ENCODE data around the gene FKBP4. TPM values are rescaled to one million over a fixed set of nuclear protein-coding genes. Genes with fewer than 3 reads are reported as not detected.
"Not testable (repeated sequence)": the region's sequence is repeated elsewhere in the genome, so short reads cannot be mapped to it uniquely, and the experiment has no call there.

The FKBP4 gene
- 83.4 TPM for total RNA-seq

- peak; percentile 93 for ATAC-seq
These were observed at the start of gene FKBP4 for GRCh38 chr12:2794736-2795289. FKBP4 (plus strand) TSS chr12:2794970; CDS start chr12:2795140, 170 bp downstream.

- no peak for ATAC-seq
These were observed 49.1 kb upstream of the FKBP4 start for GRCh38 chr12:2745655-2746054.

GRCh38 chr12:2749580-2749979 is 45.2 kb upstream of the FKBP4 start:
- ATAC-seq: no peak

GRCh38 chr12:2750185-2750584 is 44.6 kb upstream of the FKBP4 start:
- no peak for ATAC-seq

GRCh38 chr12:2751230-2751629 is 43.5 kb upstream of the FKBP4 start:
- ATAC-seq: no peak

- no peak for ATAC-seq
These were observed 43.1 kb upstream of the FKBP4 start for GRCh38 chr12:2751686-2752085.

- peak; percentile 92 for ATAC-seq
These were observed 41.9 kb upstream of the FKBP4 start for GRCh38 chr12:2752676-2753371.

GRCh38 chr12:2753536-2753935 is 41.2 kb upstream of the FKBP4 start:
- no peak for ATAC-seq

GRCh38 chr12:2754208-2754607 is 40.6 kb upstream of the FKBP4 start:
- ATAC-seq: no peak

- no peak for ATAC-seq
These were observed 38.0 kb upstream of the FKBP4 start for GRCh38 chr12:2756756-2757155.

- no peak for ATAC-seq
These were observed 35.0 kb upstream of the FKBP4 start for GRCh38 chr12:2759733-2760132.

- ATAC-seq: no peak
These were observed 30.4 kb upstream of the FKBP4 start for GRCh38 chr12:2764398-2764797.

- ATAC-seq: no peak
These were observed 29.7 kb upstream of the FKBP4 start for GRCh38 chr12:2765052-2765451.

GRCh38 chr12:2765608-2766007 is 29.2 kb upstream of the FKBP4 start:
- no peak for ATAC-seq

- no peak for ATAC-seq
These were observed 26.4 kb upstream of the FKBP4 start for GRCh38 chr12:2768224-2768961.

GRCh38 chr12:2769866-2770533 is 24.8 kb upstream of the FKBP4 start:
- ATAC-seq: no peak

- not testable (repeated sequence) for ATAC-seq
These were observed 24.2 kb upstream of the FKBP4 start for GRCh38 chr12:2770544-2770943.

- no peak for ATAC-seq
These were observed 22.4 kb upstream of the FKBP4 start for GRCh38 chr12:2772370-2772769.

GRCh38 chr12:2773199-2773875 is 21.4 kb upstream of the FKBP4 start:
- ATAC-seq: no peak

- ATAC-seq: no peak
These were observed 19.3 kb upstream of the FKBP4 start for GRCh38 chr12:2775431-2775830.

GRCh38 chr12:2776129-2776806 is 18.5 kb upstream of the FKBP4 start:
- ATAC-seq: no peak

- peak; percentile 73 for ATAC-seq
These were observed 15.5 kb upstream of the FKBP4 start for GRCh38 chr12:2779281-2779680.

All from esophagus mucosa (tissue), 1 donor.